HG03066 (cell line): Measurements from ENCODE around the gene USP17L30.
"Not testable (repeated sequence)": the region's sequence is repeated elsewhere in the genome, so short reads cannot be mapped to it uniquely, and the experiment has no call there.

Experiments used
- ATAC-seq: cut with Tn5 transposase; IDR thresholded peaks from one replicate; pipeline ENCODE4 v1.9.1; 2021; ENCODE audit warnings: low read depth; ENCODE audit not compliant: unreplicated experiment

The USP17L30 gene

GRCh38 chr4:9362829-9363228, at the start of gene USP17L30:
Gene USP17L30, plus strand, starts transcription at chr4:9363129. Its CDS starts 0 bp downstream, at chr4:9363129.
- ATAC-seq: not testable (repeated sequence)

DNA sequence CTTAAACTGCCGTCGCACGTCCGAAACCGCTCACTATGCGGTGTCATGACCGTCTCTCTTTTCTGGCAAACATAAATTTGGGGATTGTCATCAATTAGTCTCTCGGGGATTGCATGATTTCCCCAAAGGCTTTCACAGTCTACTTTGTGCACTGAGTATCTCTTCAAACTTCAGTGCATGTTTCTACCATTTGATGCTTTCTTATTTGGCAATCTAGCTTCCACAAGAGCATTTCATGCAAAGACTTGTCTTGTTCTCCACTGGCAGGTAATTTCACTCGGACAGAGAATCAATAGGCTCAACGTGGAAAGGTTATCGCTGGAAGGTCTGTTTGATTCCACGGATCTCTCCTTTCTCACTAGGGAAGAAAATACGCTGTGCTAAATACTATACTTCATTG, 38.7 kb upstream of the USP17L30 start:
- not testable (repeated sequence) for ATAC-seq

DNA sequence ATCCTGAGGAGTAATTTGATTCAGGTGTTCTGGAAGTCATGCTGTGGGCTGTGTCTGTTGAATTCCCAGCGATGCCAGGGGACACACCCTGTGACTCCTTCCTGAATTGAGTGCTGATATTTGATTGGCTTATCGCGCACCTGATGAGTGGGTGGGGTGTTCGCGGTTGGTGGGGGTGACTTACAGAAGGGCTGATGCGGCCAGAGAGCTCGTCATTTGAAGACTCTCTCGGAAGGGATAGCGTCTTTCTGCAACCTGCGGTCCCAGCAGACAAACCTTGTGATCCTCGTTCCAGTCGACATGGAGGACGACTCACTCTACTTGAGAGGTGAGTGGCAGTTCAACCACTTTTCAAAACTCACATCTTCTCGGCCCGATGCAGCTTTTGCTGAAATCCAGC, 38.1 kb upstream of the USP17L30 start, which contains the start of gene USP17L24:
TSS of gene USP17L24 (plus strand) at position 301 of the 400 bp plus-strand sequence. CDS start at position 301, 0 bp downstream.
- not testable (repeated sequence) for ATAC-seq

GRCh38 chr4:9329611-9330010, 33.3 kb upstream of the USP17L30 start, which contains the start of gene USP17L25:
Gene USP17L25, plus strand, starts transcription at chr4:9329911. Its CDS starts 0 bp downstream, at chr4:9329911.
- ATAC-seq: not testable (repeated sequence)

DNA sequence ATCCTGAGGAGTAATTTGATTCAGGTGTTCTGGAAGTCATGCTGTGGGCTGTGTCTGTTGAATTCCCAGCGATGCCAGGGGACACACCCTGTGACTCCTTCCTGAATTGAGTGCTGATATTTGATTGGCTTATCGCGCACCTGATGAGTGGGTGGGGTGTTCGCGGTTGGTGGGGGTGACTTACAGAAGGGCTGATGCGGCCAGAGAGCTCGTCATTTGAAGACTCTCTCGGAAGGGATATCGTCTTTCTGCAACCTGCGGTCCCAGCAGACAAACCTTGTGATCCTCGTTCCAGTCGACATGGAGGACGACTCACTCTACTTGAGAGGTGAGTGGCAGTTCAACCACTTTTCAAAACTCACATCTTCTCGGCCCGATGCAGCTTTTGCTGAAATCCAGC, 28.6 kb upstream of the USP17L30 start, which contains the start of gene USP17L26:
TSS of gene USP17L26 (plus strand) at position 301 of the 400 bp plus-strand sequence. CDS start at position 301, 0 bp downstream.
- not testable (repeated sequence) for ATAC-seq

DNA sequence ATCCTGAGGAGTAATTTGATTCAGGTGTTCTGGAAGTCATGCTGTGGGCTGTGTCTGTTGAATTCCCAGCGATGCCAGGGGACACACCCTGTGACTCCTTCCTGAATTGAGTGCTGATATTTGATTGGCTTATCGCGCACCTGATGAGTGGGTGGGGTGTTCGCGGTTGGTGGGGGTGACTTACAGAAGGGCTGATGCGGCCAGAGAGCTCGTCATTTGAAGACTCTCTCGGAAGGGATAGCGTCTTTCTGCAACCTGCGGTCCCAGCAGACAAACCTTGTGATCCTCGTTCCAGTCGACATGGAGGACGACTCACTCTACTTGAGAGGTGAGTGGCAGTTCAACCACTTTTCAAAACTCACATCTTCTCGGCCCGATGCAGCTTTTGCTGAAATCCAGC, 23.8 kb upstream of the USP17L30 start, which contains the start of gene USP17L5:
TSS of gene USP17L5 (plus strand) at position 301 of the 400 bp plus-strand sequence. CDS start at position 301, 0 bp downstream.
- ATAC-seq: not testable (repeated sequence)

GRCh38 chr4:9343848-9344247, 19.1 kb upstream of the USP17L30 start, which contains the start of gene USP17L27:
Gene USP17L27, plus strand, starts transcription at chr4:9344148. Its CDS starts 0 bp downstream, at chr4:9344148.
- ATAC-seq: not testable (repeated sequence)

DNA sequence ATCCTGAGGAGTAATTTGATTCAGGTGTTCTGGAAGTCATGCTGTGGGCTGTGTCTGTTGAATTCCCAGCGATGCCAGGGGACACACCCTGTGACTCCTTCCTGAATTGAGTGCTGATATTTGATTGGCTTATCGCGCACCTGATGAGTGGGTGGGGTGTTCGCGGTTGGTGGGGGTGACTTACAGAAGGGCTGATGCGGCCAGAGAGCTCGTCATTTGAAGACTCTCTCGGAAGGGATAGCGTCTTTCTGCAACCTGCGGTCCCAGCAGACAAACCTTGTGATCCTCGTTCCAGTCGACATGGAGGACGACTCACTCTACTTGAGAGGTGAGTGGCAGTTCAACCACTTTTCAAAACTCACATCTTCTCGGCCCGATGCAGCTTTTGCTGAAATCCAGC, 14.3 kb upstream of the USP17L30 start, which contains the start of gene USP17L28:
TSS of gene USP17L28 (plus strand) at position 301 of the 400 bp plus-strand sequence. CDS start at position 301, 0 bp downstream.
- ATAC-seq: not testable (repeated sequence)

DNA sequence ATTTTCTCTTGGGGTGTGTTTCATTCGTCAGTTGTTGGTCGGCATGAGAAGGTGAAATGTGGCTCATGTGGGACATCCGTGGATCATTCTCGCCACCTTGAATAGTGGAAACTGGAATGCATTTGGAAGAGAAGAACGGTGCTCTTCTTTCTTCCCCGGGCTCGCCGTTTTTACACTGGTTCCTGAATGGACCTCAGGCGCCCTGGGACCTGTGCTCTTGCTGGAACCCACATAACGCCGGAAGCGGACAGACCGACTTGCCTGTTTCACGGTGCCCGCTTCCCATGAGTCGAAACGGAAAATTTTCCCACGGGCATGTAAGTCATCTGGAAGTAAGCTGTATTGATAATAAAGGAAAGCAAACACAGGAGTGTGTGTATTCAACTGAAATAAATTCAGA, 12.1 kb upstream of the USP17L30 start:
- not testable (repeated sequence) for ATAC-seq

GRCh38 chr4:9353338-9353737, 9.6 kb upstream of the USP17L30 start, which contains the start of gene USP17L29:
Gene USP17L29, plus strand, starts transcription at chr4:9353638. Its CDS starts 0 bp downstream, at chr4:9353638.
- not testable (repeated sequence) for ATAC-seq

DNA sequence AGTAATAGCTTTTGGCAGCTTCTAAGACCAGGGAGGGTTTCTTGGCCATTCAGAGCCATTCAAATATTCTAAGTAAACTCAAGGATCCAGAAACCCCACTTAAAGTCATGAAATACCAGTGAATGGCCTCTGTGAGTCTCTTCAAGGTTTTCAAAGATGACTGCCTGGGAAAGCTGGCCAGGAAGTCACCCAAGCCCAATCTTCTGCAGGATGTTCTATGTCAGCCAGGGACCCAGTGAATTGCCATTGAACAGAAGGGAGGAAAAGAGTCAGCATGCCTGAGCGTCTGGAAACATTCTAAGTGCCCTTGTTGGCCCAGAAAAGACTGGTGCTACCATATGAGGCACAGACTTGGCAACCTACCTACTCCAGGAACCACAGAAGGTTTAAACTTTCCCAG, 17.0 kb downstream of the USP17L30 start:
- ATAC-seq: not testable (repeated sequence)

- not testable (repeated sequence) for ATAC-seq
Observed at GRCh38 chr4:9381012-9381534, 18.1 kb downstream of the USP17L30 start.

- ATAC-seq: no peak
Observed at GRCh38 chr4:9384126-9384525, 21.2 kb downstream of the USP17L30 start.

DNA sequence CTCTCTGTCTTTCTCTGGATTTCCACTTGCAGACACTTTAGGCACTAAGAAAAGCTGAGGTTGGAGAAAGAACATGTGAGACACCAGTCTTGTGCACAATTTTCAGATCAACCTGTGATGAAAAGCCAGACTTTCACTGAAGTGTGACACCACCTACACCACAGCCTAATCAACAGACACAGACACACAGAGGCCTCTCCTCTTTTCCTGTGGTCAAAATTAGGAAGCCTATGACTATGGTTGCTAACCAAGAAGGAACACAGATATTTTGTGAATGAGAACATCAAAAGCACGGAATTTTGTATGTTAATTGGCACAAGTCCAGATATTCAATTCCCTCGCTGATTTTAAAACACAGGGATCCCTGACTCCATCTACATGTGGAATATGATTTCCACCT, 26.1 kb downstream of the USP17L30 start:
- ATAC-seq: not testable (repeated sequence)

- ATAC-seq: not testable (repeated sequence)
Observed at GRCh38 chr4:9405774-9406173, 42.8 kb downstream of the USP17L30 start.

GRCh38 chr4:9406491-9406890, 43.6 kb downstream of the USP17L30 start:
- ATAC-seq: not testable (repeated sequence)

- ATAC-seq: no peak
Observed at GRCh38 chr4:9409793-9410192, 46.9 kb downstream of the USP17L30 start.
